ENCODE results near the gene PDRG1.
"Not testable (repeated sequence)": the region's sequence is repeated elsewhere in the genome, so short reads cannot be mapped to it uniquely, and the experiment has no call there.

PDRG1 gene

GRCh38 chr20:31926493-31926892 lies 25.4 kb downstream of the PDRG1 start:
- no peak for DNase-seq (ENCODE audit: low read depth, low spot score)

GRCh38 chr20:31925631-31926030 lies 26.2 kb downstream of the PDRG1 start:
- DNase-seq (ENCODE audit: low read depth, low spot score) = no peak

GRCh38 chr20:31924561-31924960 lies 27.3 kb downstream of the PDRG1 start:
- DNase-seq (ENCODE audit: low read depth, low spot score) = no peak

GRCh38 chr20:31923388-31924331 lies 28.2 kb downstream of the PDRG1 start:
- DNase-seq (ENCODE audit: low read depth, low spot score) = no peak

- DNase-seq (ENCODE audit: low read depth, low spot score) = no peak
Observed at GRCh38 chr20:31922588-31922987, 29.3 kb downstream of the PDRG1 start.

GRCh38 chr20:31922181-31922580 lies 29.7 kb downstream of the PDRG1 start:
- no peak for DNase-seq (ENCODE audit: low read depth, low spot score)

- not testable (repeated sequence) for DNase-seq (ENCODE audit: low read depth, low spot score)
Observed at GRCh38 chr20:31921480-31921879, 30.4 kb downstream of the PDRG1 start.

GRCh38 chr20:31920275-31920855 lies 31.5 kb downstream of the PDRG1 start:
- no peak for DNase-seq (ENCODE audit: low read depth, low spot score)

- DNase-seq (ENCODE audit: low read depth, low spot score) = no peak
Observed at GRCh38 chr20:31919410-31920155, 32.3 kb downstream of the PDRG1 start.

GRCh38 chr20:31918466-31919105 lies 33.3 kb downstream of the PDRG1 start:
- DNase-seq (ENCODE audit: low read depth, low spot score) = no peak

- not testable (repeated sequence) for DNase-seq (ENCODE audit: low read depth, low spot score)
Observed at GRCh38 chr20:31917962-31918412, 33.9 kb downstream of the PDRG1 start.

- no peak for DNase-seq (ENCODE audit: low read depth, low spot score)
Observed at GRCh38 chr20:31916708-31917107, 35.1 kb downstream of the PDRG1 start.

- no peak for DNase-seq (ENCODE audit: low read depth, low spot score)
Observed at GRCh38 chr20:31915491-31916280, 36.2 kb downstream of the PDRG1 start.

GRCh38 chr20:31914170-31914569 lies 37.7 kb downstream of the PDRG1 start:
- peak; percentile 28 for DNase-seq (ENCODE audit: low read depth, low spot score)

- DNase-seq (ENCODE audit: low read depth, low spot score) = no peak
Observed at GRCh38 chr20:31913431-31914157, 38.3 kb downstream of the PDRG1 start.

GRCh38 chr20:31910071-31910803 lies 41.6 kb downstream of the PDRG1 start:
- DNase-seq (ENCODE audit: low read depth, low spot score) = no peak

- DNase-seq (ENCODE audit: low read depth, low spot score) = no peak
Observed at GRCh38 chr20:31909253-31910070, 42.4 kb downstream of the PDRG1 start.

- no peak for DNase-seq (ENCODE audit: low read depth, low spot score)
Observed at GRCh38 chr20:31908424-31908823, 43.4 kb downstream of the PDRG1 start.

- DNase-seq (ENCODE audit: low read depth, low spot score) = no peak
Observed at GRCh38 chr20:31908016-31908415, 43.8 kb downstream of the PDRG1 start.
